Measurements from ENCODE around the gene TGFB1. TPM values are rescaled to one million over a fixed set of nuclear protein-coding genes. Genes with fewer than 3 reads are reported as not detected.

TGFB1 gene
- total RNA-seq, 1 experiment from 2014 or later = 30.1 TPM

- H2BK5ac ChIP-seq (ENCODE audit: insufficient read length, low read length) = no peak overlapping the region
- WGBS (ENCODE audit: extremely low coverage, insufficient read length, low lambda C conversion rate) = no CpG with 5 or more reads among the region's 24 CpGs
- H2BK15ac ChIP-seq (ENCODE audit: low read depth, low read length) = no peak overlapping the region
- H3K9me3 ChIP-seq (ENCODE audit: control insufficient read depth, low read depth, low read length) = no peaks in the 10 kb centered on the region
- no peaks in the 10 kb centered on the region for H3K79me1 ChIP-seq (ENCODE audit: insufficient read depth, low read depth, low read length, poor library complexity, severe bottlenecking)
- DNase-seq = no peak
- H2AK5ac ChIP-seq (ENCODE audit: insufficient read length, low read length) = no peak overlapping the region
- no peak overlapping the region for H3K4ac ChIP-seq (ENCODE audit: low read depth, low read length)
- H3K9ac ChIP-seq (ENCODE audit: extremely low read depth, insufficient read length, low read length) = no peak overlapping the region
- H4K91ac ChIP-seq (ENCODE audit: insufficient read length, low read depth, low read length) = no peak overlapping the region
- TF ChIP-seq, protein P1, sequence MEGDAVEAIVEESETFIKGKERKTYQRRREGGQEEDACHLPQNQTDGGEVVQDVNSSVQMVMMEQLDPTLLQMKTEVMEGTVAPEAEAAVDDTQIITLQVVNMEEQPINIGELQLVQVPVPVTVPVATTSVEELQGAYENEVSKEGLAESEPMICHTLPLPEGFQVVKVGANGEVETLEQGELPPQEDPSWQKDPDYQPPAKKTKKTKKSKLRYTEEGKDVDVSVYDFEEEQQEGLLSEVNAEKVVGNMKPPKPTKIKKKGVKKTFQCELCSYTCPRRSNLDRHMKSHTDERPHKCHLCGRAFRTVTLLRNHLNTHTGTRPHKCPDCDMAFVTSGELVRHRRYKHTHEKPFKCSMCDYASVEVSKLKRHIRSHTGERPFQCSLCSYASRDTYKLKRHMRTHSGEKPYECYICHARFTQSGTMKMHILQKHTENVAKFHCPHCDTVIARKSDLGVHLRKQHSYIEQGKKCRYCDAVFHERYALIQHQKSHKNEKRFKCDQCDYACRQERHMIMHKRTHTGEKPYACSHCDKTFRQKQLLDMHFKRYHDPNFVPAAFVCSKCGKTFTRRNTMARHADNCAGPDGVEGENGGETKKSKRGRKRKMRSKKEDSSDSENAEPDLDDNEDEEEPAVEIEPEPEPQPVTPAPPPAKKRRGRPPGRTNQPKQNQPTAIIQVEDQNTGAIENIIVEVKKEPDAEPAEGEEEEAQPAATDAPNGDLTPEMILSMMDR (conservative IDR thresholded peaks at IDR 0.05) = no peak
- no peaks in the 10 kb centered on the region for H4K20me1 ChIP-seq (ENCODE audit: control insufficient read depth, insufficient read depth, insufficient read length)
- no peak overlapping the region for H2AFZ ChIP-seq (ENCODE audit: low read length)
- no peak overlapping the region for H2BK12ac ChIP-seq (ENCODE audit: insufficient read length, low read depth, low read length)
- no peak overlapping the region for H4K8ac ChIP-seq (replicated peaks; ENCODE audit: insufficient read length, low read depth, low read length)
- H3K27ac ChIP-seq (ENCODE audit: insufficient read length, low read depth, low read length) = no peak overlapping the region
- Mint-ChIP-seq H3K4me1 (peaks cover 7% of the 10 kb centered on the region in 2 experiments; a peak in 3 of 4 replicates), H3K27ac (no peak overlapping the region), H3K4me3 (no peak overlapping the region), H3K27me3 (ENCODE audit: low read depth) (no peaks in the 10 kb centered on the region; the same call in 1 of the 2 replicates), H3K9me3 (no peaks in the 10 kb centered on the region; a peak in 1 of 5 replicates), H3K36me3 (ENCODE audit: insufficient read depth in 1 of 3, low read depth in 3 of 3) (peaks cover 26 to 78% (median 77%) of the 10 kb centered on the region in 3 experiments)
- no peak overlapping the region for H2BK120ac ChIP-seq (ENCODE audit: low read depth, low read length, poor library complexity, severe bottlenecking)
- H3K4me2 ChIP-seq (ENCODE audit: insufficient read depth, insufficient read length, low read length) = no peak overlapping the region
- H3K56ac ChIP-seq (ENCODE audit: insufficient read length, low read depth, low read length) = no peak overlapping the region
- H3K14ac ChIP-seq (ENCODE audit: insufficient read depth, low read length) = no peak overlapping the region
- H2BK20ac ChIP-seq (ENCODE audit: low read depth, low read length, poor library complexity, severe bottlenecking) = no peak overlapping the region
- H3K18ac ChIP-seq (ENCODE audit: insufficient read length, low read depth, low read length) = no peak overlapping the region
- H3T11ph ChIP-seq (ENCODE audit: low read length) = no peak overlapping the region
- no peaks in the 10 kb centered on the region for H3K4me1 ChIP-seq (ENCODE audit: insufficient read depth, low read length)
- H3K27me3 ChIP-seq (ENCODE audit: insufficient read depth, low read length) = no peaks in the 10 kb centered on the region
- H3K23me2 ChIP-seq (ENCODE audit: insufficient read length, low read depth, low read length, poor library complexity, severe bottlenecking) = no peaks in the 10 kb centered on the region
- no peaks in the 10 kb centered on the region for H3K79me2 ChIP-seq (ENCODE audit: insufficient read depth, low read length)
- no peak overlapping the region for H3K23ac ChIP-seq (ENCODE audit: insufficient read length, low read depth, low read length)
- no peak overlapping the region for H4K5ac ChIP-seq (ENCODE audit: insufficient read length, low read depth, low read length)
These were observed 37.3 kb downstream of the TGFB1 start for GRCh38 chr19:41316306-41316920.

Measured in H9 (cell line).